ENCODE data around the gene STAT5B.
A peak's percentile ranks its signal among the peaks of the same experiment; 100 is the strongest.
"Not testable (repeated sequence)": the region's sequence is repeated elsewhere in the genome, so short reads cannot be mapped to it uniquely, and the experiment has no call there.

Gene STAT5B

GRCh38 chr17:42276359-42276608, at the start of gene STAT5B:
Gene STAT5B, minus strand, starts transcription at chr17:42276391. Its CDS starts 44,264 bp downstream, at chr17:42232127.
- DNase-seq (ENCODE audit: low read depth), result peak; percentile 60

GRCh38 chr17:42325026-42325425, 48.8 kb upstream of the STAT5B start:
- no peak for DNase-seq (ENCODE audit: low read depth)

- no peak for DNase-seq (ENCODE audit: low read depth)
Measured at GRCh38 chr17:42323268-42323773, 47.1 kb upstream of the STAT5B start.

DNA sequence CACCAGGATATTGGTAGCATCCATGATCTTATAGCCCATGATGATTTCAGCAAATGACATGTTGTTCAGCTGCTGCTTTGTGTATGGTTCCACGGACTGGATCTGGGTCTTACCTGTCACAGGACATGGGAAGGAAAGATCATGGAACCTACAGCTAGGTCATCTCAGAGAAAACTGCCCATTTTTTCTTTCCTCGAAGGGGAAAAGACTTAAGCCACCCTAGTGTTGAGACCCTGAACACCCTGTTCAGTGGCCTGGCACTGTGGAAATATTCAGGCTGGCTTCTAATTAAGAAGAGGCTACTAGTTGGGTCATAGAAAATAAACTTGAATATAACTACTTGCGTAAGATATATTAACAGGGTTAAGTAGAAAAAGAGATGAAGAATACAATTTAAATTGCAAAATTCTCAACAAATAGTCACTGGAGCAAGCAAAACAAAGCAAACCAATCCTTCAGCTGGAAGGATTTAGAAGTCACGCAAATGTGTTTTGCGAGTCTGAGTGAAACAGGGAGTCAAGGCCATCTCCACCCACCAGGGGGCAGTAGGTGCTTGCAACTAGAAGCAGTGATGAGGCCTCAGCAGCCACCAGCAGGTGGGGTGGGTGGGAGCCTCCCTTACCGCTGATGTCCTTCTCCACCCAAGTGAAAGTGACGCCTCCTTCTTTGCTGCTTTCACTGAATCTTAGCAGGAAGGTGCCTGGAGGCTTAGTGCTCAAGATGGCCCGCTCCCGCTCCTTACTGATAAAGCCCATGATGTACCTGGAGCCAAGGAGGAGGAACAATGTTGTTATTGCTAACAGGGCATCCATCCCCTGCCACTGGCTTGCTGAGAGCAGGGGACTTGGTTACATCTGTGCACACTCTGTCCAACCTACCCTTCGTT, 46.4 kb upstream of the STAT5B start:
- peak; percentile 84 for DNase-seq (ENCODE audit: low read depth)

- no peak for DNase-seq (ENCODE audit: low read depth)
Measured at GRCh38 chr17:42321555-42321954, 45.4 kb upstream of the STAT5B start.

DNA sequence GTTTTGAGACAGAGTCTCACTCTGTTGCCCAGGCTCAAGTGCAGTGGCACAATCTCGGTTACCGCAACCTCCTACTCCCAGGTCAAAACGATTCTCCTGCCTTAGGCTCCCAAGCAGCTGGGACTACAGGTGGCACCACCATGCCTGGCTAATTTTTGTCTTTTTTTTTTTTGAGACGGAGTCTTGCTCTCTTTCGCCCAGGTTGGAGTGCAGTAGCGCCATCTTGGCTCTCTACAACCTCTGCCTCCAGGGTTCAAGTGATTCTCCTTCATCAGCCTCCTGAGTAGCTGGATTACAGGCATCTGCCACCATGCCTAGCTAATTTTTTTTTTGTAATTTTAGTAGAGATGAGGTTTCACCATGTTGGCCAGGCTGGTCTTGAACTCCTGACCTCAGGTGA, 41.8 kb upstream of the STAT5B start:
- not testable (repeated sequence) for DNase-seq (ENCODE audit: low read depth)

- no peak for DNase-seq (ENCODE audit: low read depth)
Measured at GRCh38 chr17:42317266-42317845, 41.2 kb upstream of the STAT5B start.

- DNase-seq (ENCODE audit: low read depth), result no peak
Measured at GRCh38 chr17:42316755-42317154, 40.6 kb upstream of the STAT5B start.

GRCh38 chr17:42315402-42316156, 39.4 kb upstream of the STAT5B start:
- no peak for DNase-seq (ENCODE audit: low read depth)

- DNase-seq (ENCODE audit: low read depth), result no peak
Measured at GRCh38 chr17:42313773-42314566, 37.8 kb upstream of the STAT5B start.

GRCh38 chr17:42313389-42313772, 37.2 kb upstream of the STAT5B start:
- DNase-seq (ENCODE audit: low read depth), result no peak

DNA sequence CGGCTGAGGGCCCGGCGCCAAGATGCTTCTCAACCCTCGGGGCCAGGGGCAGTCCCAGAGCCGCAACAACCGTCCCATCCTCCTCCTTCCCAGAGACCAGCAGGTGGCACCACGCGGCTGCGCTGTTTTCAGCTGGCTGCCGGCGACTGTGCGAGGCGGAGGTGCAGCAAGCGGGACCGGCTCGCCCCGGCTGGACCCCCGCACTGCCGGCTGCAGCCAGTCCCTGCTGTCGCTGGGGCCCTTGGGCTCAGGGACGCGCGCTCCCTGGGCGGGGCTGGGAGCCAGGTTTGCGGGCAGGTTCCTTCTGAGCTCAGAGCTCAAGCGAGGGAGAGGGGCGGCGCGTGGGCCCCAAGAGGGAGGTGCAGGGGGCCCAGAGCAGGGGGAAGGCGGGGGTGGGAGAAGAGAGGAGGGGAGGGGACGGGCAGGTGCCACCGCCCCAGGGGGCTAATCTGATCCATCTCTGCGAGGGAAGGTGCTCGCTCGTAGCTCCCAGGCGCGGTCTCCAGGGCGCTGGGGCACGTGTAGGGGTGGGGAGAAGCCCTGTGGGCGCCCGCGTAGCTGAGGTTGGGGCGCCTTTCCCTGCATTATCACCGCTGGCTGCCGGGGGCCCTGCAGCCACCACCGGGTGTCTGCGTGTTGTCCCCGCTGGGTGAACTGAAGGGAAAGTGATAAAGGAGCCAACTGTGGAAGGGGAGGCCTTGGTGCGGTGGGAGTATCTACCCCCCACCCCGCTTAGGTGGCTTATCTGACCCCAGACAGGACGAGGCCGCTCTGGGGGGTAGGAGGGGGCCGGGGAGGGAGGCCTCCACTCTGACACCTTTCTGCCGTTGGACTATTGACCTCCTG, 36.3 kb upstream of the STAT5B start:
- DNase-seq (ENCODE audit: low read depth), result peak; percentile 61

GRCh38 chr17:42312035-42312284, 35.8 kb upstream of the STAT5B start:
- no peak for DNase-seq (ENCODE audit: low read depth)

GRCh38 chr17:42311240-42312034, 35.2 kb upstream of the STAT5B start:
- no peak for DNase-seq (ENCODE audit: low read depth)

- DNase-seq (ENCODE audit: low read depth), result no peak
Measured at GRCh38 chr17:42310787-42311215, 34.6 kb upstream of the STAT5B start.

GRCh38 chr17:42309986-42310786, 34.0 kb upstream of the STAT5B start:
- DNase-seq (ENCODE audit: low read depth), result no peak

GRCh38 chr17:42309142-42309541, 33.0 kb upstream of the STAT5B start:
- no peak for DNase-seq (ENCODE audit: low read depth)

DNA sequence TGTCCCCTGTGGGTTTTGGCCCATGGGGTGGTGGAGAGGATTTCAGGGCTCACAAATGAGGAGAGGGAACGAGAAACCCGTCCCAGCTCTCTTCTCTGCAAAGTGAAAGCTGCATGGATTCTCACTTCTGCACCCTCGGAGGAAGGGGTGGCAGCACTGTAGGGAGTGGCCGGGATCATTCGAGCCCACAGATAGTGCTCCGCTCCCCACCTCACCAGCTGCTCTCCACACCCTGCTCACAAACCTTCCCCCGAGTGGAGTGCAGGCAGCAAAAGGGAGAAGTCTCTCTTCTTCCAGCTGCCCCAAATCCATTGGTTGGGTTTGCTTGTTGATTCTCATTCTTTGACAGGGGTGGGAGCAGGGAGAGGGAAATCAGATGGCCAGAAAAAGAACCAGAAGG, 32.3 kb upstream of the STAT5B start:
- no peak for DNase-seq (ENCODE audit: low read depth)

DNA sequence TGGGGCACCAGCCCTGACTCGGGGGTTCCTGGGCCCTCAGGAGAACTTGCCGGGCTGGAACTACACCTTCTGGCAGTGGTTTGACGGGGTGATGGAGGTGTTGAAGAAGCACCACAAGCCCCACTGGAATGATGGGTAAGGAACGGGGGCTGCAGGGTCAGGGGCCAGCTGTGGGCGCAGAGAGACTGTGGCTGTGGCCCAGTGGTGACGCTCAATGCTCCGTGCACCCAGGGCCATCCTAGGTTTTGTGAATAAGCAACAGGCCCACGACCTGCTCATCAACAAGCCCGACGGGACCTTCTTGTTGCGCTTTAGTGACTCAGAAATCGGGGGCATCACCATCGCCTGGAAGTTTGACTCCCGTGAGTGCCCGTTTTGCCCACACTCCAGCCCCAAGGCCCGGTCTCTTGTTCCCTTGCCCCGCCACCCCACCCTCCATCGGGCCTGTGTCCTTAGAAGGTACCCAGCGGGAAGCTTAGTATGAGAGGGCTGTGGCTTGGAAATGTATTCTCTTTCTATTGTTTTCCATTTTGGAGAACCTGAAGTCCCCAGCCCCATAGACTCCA, 31.3 kb upstream of the STAT5B start:
- DNase-seq (ENCODE audit: low read depth), result no peak

- DNase-seq (ENCODE audit: low read depth), result no peak
Measured at GRCh38 chr17:42306385-42306667, 30.1 kb upstream of the STAT5B start.
